Activated T-helper 1 cell treated with anti-CD3 and anti-CD28 coated beads, Interleukin-12 subunit alpha, Interleukin-12 subunit beta, Interleukin-2, Interleukin-4 antibody, amounts not matched to agents 30 ng/mL and 10 ng/mL and 1 ng/mL, durations not matched to agents 14 hours and 24 hours and 36 hours (primary cell): Measurements from ENCODE around the gene OR2AG1. TPM values are rescaled to one million over a fixed set of nuclear protein-coding genes. Genes with fewer than 3 reads are reported as not detected.
A peak's percentile ranks its signal among the peaks of the same experiment; 100 is the strongest.

ENCODE experiments used
- DNase-seq: peaks from one replicate; pipeline ENCODE4 v3.0.0; 2021; ENCODE audit warnings: low spot score
- H3K27ac Mint-ChIP-seq: one replicate; pipeline ENCODE4 v1.8.0; 2021; ENCODE audit warnings: mild to moderate bottlenecking, mixed read lengths
- H3K27me3 Mint-ChIP-seq: one replicate; pipeline ENCODE4 v1.8.0; 2022; ENCODE audit warnings: mild to moderate bottlenecking, moderate library complexity, mixed read lengths; ENCODE audit not compliant: insufficient read depth
- H3K36me3 Mint-ChIP-seq: one replicate; pipeline ENCODE4 v1.8.0; 2021; ENCODE audit warnings: low read depth, mixed read lengths
- H3K4me1 Mint-ChIP-seq: one replicate; pipeline ENCODE4 v1.8.0; 2021; ENCODE audit warnings: low read depth, mixed read lengths
- H3K4me3 Mint-ChIP-seq: one replicate; pipeline ENCODE4 v1.8.0; 2021; ENCODE audit warnings: mild to moderate bottlenecking, moderate library complexity, mixed read lengths
- H3K9me3 Mint-ChIP-seq: one replicate; pipeline ENCODE4 v1.8.0; 2021; ENCODE audit warnings: mixed read lengths
- intact Hi-C: fragments of 100-400 bp; cut with micrococcal nuclease; formaldehyde crosslinking; loops from one replicate; pipeline ENCODE4 v1.15.1; 2024
- total RNA-seq: library from RNA; stranded (reverse); gene quantifications from 2 replicates; pipeline ENCODE4 v1.2.3, GENCODE V29; 2022

The OR2AG1 gene, protein sequence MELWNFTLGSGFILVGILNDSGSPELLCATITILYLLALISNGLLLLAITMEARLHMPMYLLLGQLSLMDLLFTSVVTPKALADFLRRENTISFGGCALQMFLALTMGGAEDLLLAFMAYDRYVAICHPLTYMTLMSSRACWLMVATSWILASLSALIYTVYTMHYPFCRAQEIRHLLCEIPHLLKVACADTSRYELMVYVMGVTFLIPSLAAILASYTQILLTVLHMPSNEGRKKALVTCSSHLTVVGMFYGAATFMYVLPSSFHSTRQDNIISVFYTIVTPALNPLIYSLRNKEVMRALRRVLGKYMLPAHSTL
- not detected in 2 replicates for total RNA-seq

DNA sequence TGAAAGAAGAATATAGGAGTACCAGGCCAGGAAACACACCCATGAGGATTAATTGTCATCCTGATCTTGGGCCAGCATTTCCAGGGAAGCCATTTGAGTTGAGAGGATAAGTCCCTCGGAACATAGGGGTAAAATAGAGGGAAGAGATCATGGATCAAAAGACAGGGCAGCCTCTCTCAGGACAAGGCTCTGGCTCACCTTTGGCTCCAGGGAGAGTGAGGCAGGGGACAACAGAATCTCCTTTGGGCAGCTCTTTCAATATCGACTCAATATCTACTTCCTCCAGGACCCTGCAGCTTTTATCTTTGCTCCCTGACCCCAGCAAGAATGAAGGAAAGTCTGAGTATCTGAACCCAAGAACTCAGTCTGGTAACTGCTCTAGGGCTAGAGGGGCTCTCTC lies at the start of gene OR2AG1:
Gene OR2AG1, plus strand, starts transcription at position 301 of the 400 bp plus-strand sequence. CDS start 2,018 bp downstream, outside the sequence.
- Mint-ChIP-seq H3K4me1 (no peaks in the 10 kb centered on the region), H3K9me3 (no peaks in the 10 kb centered on the region), H3K4me3 (no peak within 1 kb of the TSS), H3K27me3 (peaks cover 7% of the 10 kb centered on the region), H3K36me3 (no peaks in the 10 kb centered on the region), H3K27ac (no peak within 1 kb of the TSS)
- intact Hi-C loops, result no loop called here
- no peak for DNase-seq

DNA sequence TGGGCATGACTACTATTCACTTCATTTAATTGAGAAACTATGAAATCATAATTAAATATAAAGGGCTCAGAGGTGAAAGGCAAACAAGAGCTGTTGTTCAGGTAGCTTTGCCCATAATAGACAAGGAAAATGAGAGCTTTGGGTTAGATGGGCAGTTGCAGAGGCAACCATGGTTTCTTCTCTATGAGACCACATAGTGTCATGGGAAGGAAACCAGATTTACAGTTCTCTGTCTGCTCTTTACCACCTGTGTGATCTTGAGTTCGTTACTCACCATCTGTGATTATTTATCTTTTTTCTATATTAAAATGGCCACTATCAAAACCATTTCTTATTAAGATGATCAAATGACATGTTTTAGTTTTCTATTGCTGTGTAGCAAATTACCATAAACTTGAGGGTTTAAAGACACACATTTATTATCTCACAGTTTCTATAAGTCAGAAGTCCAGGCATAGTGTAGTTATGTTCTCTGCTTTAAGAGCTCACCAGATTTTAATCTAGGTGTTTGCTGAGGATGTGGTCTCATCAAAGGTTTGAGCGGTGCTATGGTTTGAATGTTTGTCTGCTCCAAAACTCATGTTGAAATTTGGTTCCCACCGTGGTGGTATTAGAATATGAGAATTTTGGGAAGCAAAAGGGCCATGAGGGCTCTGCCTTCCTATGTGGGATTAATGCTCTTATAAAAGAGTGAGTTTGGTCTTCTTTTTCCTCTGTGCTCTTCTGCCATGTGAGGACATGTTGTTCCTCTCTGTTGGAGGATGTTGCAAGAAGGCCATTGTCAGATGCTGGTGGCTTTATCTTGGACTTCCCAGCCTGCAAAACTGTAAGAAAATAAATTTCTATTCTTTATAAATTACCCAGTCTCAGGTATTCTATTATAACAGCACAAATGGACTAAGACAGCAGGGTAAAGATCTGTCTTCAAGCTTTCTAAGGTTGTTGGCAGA lies 49.2 kb upstream of the OR2AG1 start:
- no peaks in the 10 kb centered on the region for H3K27me3 Mint-ChIP-seq
- no peaks in the 10 kb centered on the region for H3K9me3 Mint-ChIP-seq
- no peak overlapping the region for H3K4me3 Mint-ChIP-seq
- DNase-seq, result no peak
- peaks cover 40% of the 10 kb centered on the region for H3K36me3 Mint-ChIP-seq
- H3K4me1 Mint-ChIP-seq, result peaks cover 59% of the 10 kb centered on the region
- intact Hi-C loops, result no loop called here
- H3K27ac Mint-ChIP-seq, result peak overlapping the region; percentile 21

DNA sequence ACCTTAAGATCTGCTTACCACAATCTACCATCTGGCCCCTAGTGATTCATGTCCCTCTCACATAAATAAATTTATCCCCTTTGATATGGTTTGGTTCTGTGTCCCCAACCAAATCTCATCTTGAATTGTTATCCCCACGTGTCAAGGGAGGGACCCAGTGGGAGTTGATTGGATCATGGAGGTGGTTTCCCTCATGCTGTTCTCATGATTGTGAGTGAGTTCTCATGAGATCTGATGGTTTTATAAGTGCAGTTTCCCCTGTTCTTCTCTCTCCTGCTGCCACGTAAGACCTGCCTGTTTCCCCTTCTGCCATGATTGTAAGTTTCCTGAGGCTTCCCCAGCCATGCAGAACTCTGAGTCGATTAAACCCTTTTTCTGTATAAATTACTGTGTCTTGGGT lies 48.2 kb upstream of the OR2AG1 start:
- no peaks in the 10 kb centered on the region for H3K27me3 Mint-ChIP-seq
- H3K4me3 Mint-ChIP-seq, result no peak overlapping the region
- H3K4me1 Mint-ChIP-seq, result peaks cover 63% of the 10 kb centered on the region
- no peak for DNase-seq
- no peak overlapping the region for H3K27ac Mint-ChIP-seq
- peaks cover 34% of the 10 kb centered on the region for H3K36me3 Mint-ChIP-seq
- intact Hi-C loops, result no loop called here
- no peaks in the 10 kb centered on the region for H3K9me3 Mint-ChIP-seq

DNA sequence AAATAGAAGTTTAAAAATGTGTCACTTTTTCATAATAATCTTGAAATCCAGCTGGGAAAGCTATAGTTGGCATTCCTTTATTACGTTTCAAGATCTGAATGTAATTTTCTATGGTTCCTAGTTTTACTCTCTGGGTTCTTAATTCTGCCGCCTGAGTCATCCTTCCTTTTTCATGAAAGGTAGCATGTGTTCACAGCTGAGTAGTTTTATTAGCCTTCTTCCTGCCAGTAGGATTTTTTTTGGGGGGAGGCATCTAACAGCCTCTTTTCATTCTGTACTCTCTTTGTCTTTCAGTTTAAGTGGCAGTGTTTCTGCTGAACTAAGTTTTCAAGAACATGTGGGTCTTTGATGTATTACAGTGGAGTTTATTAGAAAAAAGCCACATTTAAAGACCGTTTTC lies 47.5 kb upstream of the OR2AG1 start:
- H3K4me3 Mint-ChIP-seq, result no peak overlapping the region
- DNase-seq, result no peak
- intact Hi-C loops, result no loop called here

DNA sequence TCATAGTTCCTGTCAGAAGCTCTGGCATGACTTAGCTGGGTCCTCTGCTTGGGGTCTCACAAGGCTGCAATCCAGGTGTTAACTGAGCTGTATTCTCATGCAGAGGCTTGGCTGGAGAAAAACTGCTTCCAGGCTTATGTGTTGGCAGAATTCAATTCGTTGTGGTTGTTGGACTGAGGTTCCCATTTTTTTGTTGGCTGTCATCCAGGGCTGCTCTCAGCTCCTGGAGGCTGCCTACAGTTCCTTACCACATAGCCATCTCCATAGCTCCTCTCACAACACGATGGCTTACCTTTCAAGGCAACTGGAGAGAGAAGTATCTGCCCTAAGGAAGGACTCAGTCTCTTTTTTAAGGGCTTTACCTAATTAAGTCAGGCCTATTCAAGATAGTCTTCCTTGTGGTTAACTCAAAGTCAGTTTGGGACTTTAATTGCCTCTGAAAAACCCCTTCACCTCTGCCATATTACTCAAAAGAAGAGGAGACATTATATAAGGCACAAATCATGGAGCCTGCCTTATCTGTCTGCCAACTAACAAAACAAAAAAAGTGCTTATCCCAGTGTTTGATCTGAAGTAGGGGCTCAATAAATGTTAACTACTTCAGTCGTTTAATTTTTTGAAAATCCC lies 46.2 kb upstream of the OR2AG1 start:
- Mint-ChIP-seq H3K27me3 (no peaks in the 10 kb centered on the region), H3K4me1 (peaks cover 72% of the 10 kb centered on the region), H3K27ac (no peak overlapping the region), H3K36me3 (peaks cover 29% of the 10 kb centered on the region), H3K9me3 (no peaks in the 10 kb centered on the region), H3K4me3 (no peak overlapping the region)
- no peak for DNase-seq
- intact Hi-C loops, result no loop called here

More for the DNA sequence above, 47.5 kb upstream of the OR2AG1 start:
- no peaks in the 10 kb centered on the region for H3K27me3 Mint-ChIP-seq
- peaks cover 67% of the 10 kb centered on the region for H3K4me1 Mint-ChIP-seq
- H3K9me3 Mint-ChIP-seq, result no peaks in the 10 kb centered on the region
- peak overlapping the region; percentile 9 for H3K27ac Mint-ChIP-seq
- H3K36me3 Mint-ChIP-seq, result peaks cover 29% of the 10 kb centered on the region

DNA sequence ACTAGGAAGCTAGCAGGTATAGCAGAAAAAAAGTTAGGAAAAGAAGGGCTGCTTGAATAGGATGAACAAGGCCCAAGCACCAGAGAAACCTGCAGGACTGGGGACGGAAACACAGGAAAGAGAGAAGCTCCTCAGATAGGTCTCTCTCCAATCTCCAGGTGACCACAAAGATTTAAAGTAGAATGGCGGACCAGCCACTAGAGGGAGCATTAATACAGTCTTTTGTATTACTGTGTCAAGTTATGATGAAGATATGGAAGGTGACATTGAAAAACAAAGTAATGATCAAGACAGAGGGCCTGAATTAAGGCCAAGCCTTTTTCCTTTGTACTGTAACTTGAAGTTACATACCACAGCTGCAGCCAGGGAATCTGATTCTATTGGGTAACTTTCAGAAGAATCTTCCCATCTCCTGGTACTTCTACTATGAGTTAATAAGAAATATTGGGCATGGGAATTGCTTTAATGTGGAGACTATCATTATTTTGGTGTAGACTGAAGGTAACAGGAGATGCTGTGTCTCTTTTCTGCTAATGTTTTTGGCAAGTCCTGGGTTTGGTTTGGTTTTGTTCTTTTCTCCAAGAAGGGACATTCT lies 44.9 kb upstream of the OR2AG1 start:
- H3K4me3 Mint-ChIP-seq, result no peak overlapping the region
- H3K36me3 Mint-ChIP-seq, result peaks cover 28% of the 10 kb centered on the region
- peak; percentile 52 for DNase-seq
- H3K4me1 Mint-ChIP-seq, result peaks cover 71% of the 10 kb centered on the region
- no peaks in the 10 kb centered on the region for H3K9me3 Mint-ChIP-seq
- H3K27me3 Mint-ChIP-seq, result no peaks in the 10 kb centered on the region
- intact Hi-C loops, result loop anchor here (1.0 kb wide), 3 partner anchors 8 to 27 kb away; no protein-coding TSS in a partner anchor
- no peak overlapping the region for H3K27ac Mint-ChIP-seq

DNA sequence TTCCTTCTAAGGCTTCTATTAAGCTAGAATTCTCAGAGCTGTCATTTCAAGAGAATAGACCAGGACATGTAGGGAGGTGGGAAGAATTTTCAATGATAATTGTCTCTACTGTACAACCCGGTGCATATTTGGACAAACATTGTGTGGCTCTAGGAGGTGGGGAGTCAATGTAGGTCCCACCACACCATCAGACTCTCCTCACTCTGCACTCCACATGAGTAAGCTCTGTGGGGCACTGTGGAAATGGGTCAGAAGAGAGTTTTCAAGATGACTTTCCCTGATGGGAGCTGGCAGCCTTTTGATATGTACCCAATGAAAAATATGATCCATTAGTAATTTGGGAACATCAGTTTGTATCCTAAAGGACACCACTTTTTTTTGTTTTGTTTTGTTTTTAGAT lies 44.2 kb upstream of the OR2AG1 start:
- Mint-ChIP-seq H3K27ac (no peak overlapping the region), H3K9me3 (no peaks in the 10 kb centered on the region), H3K4me1 (peaks cover 64% of the 10 kb centered on the region), H3K36me3 (peaks cover 23% of the 10 kb centered on the region), H3K4me3 (no peak overlapping the region), H3K27me3 (no peaks in the 10 kb centered on the region)
- DNase-seq, result no peak
- intact Hi-C loops, result loop anchor here (1.0 kb wide), 3 partner anchors 8 to 27 kb away; no protein-coding TSS in a partner anchor

DNA sequence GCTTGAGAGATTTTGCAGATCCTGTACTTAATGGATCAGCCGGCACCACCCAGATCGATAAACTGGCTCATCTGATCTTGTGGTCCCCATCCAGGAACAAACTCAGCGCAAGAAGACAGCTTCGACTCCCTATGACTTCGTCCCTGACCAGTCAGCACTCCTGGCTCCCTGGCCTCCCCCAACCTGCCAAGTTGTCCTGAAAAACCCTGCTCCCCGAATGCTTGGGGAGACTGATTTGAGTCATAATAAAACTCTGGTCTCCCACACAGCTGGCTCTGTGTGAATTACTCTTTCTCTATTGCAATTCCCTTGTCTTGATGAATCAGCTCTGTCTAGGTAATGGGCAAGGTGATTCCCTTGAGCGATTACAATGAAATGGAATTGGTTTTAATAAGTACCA lies 40.6 kb upstream of the OR2AG1 start:
- Mint-ChIP-seq H3K36me3 (peaks cover 13% of the 10 kb centered on the region), H3K27me3 (no peaks in the 10 kb centered on the region), H3K4me1 (peaks cover 29% of the 10 kb centered on the region), H3K4me3 (no peak overlapping the region), H3K27ac (peak overlapping the region; percentile 59), H3K9me3 (no peaks in the 10 kb centered on the region)
- intact Hi-C loops, result loop anchor here (2.0 to 5.0 kb wide), 2 partner anchors 185 to 507 kb away; partner anchors contain the start of genes FHIP1B and ZNF215
- DNase-seq, result peak; percentile 16

DNA sequence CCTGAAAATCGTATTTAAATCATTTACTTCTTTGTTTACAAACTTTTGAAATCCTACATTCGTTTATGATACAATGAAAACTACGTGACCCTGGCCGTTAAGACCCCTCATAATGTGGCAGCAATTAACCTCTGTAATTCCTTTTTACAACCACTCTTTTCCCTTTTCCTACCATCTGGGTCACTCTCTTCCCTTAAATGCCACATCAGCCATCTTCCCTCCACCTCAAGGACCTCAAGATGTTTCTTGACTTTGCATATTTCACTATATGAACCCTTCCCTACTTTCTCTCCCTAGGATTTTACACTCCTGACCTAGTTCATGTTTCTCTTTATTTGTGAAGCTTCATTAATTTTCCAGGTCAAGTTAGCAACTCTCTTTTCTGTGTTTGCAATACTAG lies 37.8 kb upstream of the OR2AG1 start:
- no peak overlapping the region for H3K27ac Mint-ChIP-seq
- no peak for DNase-seq
- intact Hi-C loops, result loop anchor here (5.0 kb wide), 2 partner anchors 423 to 1053 kb away; partner anchors contain the start of gene CAVIN3
- H3K4me1 Mint-ChIP-seq, result peaks cover 5% of the 10 kb centered on the region
- H3K9me3 Mint-ChIP-seq, result no peaks in the 10 kb centered on the region
- peaks cover 8% of the 10 kb centered on the region for H3K36me3 Mint-ChIP-seq
- no peaks in the 10 kb centered on the region for H3K27me3 Mint-ChIP-seq
- no peak overlapping the region for H3K4me3 Mint-ChIP-seq

DNA sequence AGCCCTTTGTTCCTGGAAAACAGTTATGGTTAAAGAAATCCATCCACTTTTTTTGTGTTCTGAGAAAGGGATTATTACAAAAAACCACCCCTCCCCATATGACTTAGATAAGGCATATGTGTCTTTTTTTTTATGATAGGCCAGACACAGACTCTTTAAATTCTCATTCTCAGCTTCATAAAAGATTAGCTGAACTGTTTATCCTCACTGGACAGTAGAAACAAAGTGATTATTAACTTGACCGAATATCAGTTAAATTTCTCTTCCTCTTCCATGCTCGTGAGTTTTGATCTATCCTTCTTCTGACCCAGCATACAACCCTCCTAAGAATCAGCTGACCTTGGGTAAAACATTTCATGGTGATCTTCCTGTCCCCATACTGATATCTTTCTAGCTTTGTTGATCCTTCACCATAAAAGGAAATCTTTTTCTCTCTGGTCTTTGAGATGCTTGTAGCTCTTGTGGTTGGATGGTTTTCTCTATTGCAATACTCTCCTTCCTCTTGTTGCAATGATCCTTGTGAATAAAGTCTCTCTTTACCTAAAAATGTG lies 37.3 kb upstream of the OR2AG1 start:
- Mint-ChIP-seq H3K9me3 (no peaks in the 10 kb centered on the region), H3K4me1 (peaks cover 5% of the 10 kb centered on the region), H3K27me3 (no peaks in the 10 kb centered on the region), H3K27ac (no peak overlapping the region), H3K36me3 (peaks cover 8% of the 10 kb centered on the region), H3K4me3 (no peak overlapping the region)
- DNase-seq, result no peak
- intact Hi-C loops, result loop anchor here (1.0 to 5.0 kb wide), 7 partner anchors 7 to 1053 kb away; partner anchors contain the start of genes CAVIN3, MRPL17, PPFIBP2 and TAF10

DNA sequence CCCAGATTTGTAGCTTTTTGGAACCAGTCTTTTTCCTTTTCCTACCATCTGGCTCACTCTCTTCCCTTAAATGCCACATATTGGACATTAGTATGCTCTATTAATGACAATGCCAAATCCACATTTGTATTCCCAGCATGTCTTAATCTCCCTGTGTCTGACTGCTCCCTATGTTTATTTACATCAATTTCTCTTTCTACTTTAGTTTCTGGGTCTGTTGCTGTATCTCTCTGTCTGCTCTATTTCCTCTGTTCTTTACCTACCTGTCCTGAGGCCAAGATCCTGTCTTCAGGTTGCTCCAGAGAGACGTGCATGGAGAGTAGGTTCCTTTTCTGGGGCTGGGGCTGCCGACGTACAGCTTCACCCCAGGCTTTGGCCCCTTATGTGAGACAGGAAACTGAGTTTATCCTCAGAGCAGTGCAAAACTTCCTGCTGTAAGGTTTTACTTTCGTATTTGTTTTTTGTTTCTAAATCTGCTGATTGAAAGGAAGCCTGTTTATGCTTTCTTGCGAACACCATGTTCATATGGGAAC lies 36.7 kb upstream of the OR2AG1 start:
- peak; percentile 40 for DNase-seq
- Mint-ChIP-seq H3K4me3 (no peak overlapping the region), H3K27ac (no peak overlapping the region), H3K36me3 (peaks cover 6% of the 10 kb centered on the region), H3K27me3 (no peaks in the 10 kb centered on the region), H3K9me3 (no peaks in the 10 kb centered on the region), H3K4me1 (no peaks in the 10 kb centered on the region)
- intact Hi-C loops, result loop anchor here (1.0 to 5.0 kb wide), 7 partner anchors 8 to 1054 kb away; partner anchors contain the start of genes CAVIN3, MRPL17, PPFIBP2 and TAF10

DNA sequence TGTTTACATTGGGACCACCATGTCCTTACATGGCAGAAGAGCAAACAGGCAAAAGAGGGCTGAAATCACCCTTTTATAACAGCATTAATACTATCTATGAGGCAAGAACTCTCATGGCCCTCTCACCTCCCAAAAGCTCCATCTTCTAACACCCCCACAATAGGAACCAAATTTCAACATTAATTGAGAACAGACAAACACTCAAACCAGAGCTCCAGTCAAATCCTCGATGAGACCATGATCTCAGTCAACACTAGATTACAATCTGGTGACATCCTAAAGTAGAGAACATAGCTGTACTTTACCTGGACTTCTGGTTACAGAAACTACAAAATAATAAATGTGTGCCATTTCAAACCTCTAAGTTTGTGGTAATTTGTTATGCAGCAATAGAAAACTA lies 36.2 kb upstream of the OR2AG1 start:
- H3K27me3 Mint-ChIP-seq, result no peaks in the 10 kb centered on the region
- no peaks in the 10 kb centered on the region for H3K9me3 Mint-ChIP-seq
- H3K27ac Mint-ChIP-seq, result no peak overlapping the region

More for the DNA sequence above, 36.2 kb upstream of the OR2AG1 start:
- Mint-ChIP-seq H3K4me3 (no peak overlapping the region), H3K4me1 (no peaks in the 10 kb centered on the region), H3K36me3 (peaks cover 6% of the 10 kb centered on the region)
- DNase-seq, result no peak
- intact Hi-C loops, result loop anchor here (1.0 to 5.0 kb wide), 7 partner anchors 8 to 1054 kb away; partner anchors contain the start of genes CAVIN3, MRPL17, PPFIBP2 and TAF10
